GM18517 (cell line): ENCODE results near the gene ORC5.
"Not testable (repeated sequence)": the region's sequence is repeated elsewhere in the genome, so short reads cannot be mapped to it uniquely, and the experiment has no call there.

Experiments used
- ATAC-seq: cut with Tn5 transposase; IDR thresholded peaks from one replicate; pipeline ENCODE4 v1.9.1; 2021; ENCODE audit warnings: mild to moderate bottlenecking, moderate library complexity; ENCODE audit not compliant: unreplicated experiment

ORC5 gene

DNA sequence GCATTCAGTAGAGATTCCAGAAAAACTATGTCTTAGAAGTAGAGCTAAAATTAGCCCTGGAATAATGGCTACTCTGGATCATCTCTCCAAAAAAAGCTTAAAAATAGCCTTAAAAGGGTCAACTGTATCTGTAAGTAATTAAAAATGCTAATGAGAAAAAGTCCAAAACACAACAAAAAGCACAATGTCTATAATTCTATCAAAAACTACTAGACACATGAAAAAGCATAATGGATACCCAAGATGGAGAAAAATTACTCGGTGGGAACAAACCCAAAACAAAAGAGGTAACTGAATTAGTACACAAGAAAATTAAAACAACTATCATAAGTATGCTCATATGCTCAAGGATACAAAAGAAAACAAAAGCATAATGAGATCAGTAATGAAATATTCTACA is 15.4 kb downstream of the ORC5 start:
- no peak for ATAC-seq

DNA sequence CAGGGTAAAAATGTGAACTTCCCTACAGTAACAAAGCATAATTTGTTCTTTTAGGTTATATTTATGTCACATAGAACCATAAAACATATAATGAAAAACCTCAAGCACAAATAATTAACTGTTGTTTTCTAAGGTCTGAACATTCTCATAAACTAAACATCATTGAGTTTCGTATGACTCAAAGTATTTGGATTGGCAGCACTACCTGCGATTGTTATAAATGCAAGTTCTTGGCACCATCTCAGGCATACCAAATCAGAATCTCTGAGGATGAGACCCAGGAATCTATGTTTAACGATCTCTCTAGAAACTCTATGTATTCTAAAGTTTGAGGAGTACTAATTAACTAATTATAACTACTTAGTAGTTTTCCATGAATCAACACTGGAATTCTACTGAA is 22.5 kb downstream of the ORC5 start:
- ATAC-seq = no peak

DNA sequence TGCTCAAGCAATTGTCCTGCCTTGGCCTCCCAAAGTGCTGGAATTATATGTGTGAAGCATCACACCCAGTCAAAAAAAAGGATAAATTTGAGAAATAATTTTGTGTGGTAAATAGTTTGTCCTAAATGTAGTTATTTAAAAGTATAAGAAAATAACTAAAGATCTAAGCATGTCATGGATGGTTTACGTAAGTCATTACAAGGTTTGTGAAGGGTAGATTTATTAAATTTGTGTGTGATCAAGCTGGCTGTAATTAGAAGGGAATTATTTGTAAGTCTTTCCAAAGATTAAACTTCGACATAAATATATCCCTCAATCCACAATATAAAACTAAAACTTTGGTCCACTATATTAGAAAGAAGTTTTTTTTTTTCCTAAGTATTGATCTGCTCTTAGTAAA is 28.6 kb downstream of the ORC5 start:
- ATAC-seq = no peak

DNA sequence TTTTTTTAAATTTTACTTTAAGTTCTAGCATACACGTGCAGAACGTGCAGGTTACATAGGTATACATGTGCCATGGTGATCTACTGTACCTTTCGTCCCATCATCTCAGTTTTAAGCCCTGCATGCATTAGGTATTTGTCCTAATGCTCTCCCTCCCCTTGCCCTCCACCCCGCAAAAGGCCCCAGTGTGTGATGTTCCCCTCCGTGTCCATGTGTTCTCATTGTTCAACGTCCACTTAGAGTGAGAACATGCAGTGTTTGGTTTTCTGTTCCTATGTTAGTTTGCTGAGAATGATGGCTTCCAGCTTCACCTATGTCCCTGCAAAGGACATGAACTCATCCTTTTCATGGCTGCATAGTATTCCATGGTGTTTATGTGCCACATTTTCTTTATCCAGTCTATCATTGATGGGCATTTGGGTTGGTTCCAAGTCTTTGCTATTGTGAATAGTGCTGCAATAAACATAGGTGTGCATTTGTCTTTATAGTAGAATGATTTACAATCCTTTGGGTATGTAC is 30.2 kb downstream of the ORC5 start:
- ATAC-seq = not testable (repeated sequence)

DNA sequence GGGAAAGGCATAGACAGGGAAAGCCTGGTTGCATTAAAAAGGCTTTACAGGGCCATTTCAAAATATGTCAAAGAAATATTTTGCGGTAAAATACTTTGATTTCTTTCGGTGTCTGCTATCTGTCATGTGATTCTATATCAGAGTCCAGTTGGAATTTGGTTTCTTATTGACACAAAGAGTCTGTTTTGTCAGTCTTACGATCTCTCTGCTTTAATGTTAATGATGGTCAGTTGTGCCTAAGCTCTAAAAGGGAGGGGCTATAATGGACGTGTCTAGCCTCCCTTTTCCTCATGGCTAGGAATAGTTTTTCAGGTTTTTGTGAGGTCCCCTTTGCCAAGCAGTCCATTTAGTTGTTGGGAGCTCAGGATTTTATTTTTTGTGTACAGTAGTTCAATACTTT is 31.5 kb downstream of the ORC5 start:
- ATAC-seq = no peak

DNA sequence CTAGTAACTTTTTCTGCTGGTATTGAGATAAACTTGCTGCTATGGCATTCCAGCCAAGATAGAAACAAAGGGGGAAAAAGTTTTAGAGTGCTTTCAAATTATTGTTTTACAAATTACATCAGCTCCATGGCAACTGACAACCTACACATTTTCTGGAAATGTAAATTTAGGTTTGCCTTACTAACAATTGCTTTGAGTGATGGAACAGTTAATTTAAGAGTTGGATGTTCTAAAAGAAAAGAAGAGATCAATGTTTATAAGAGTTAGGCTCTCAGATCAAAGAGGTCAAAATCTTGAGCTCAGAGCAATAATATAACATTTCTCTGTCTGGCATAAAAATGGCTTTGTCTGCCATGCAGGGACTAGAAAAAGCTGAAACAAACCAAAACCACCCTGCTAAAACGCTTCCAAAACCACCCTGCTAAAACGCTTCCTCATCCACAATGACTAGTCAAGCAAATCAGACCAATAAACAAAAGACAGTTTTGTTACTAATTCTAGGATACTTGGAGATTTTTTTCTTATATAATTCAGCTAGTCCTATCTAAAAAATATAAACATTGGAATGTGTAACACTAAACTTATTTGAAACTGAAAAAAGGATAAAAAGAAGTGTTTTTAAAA is 32.3 kb downstream of the ORC5 start:
- ATAC-seq = no peak

DNA sequence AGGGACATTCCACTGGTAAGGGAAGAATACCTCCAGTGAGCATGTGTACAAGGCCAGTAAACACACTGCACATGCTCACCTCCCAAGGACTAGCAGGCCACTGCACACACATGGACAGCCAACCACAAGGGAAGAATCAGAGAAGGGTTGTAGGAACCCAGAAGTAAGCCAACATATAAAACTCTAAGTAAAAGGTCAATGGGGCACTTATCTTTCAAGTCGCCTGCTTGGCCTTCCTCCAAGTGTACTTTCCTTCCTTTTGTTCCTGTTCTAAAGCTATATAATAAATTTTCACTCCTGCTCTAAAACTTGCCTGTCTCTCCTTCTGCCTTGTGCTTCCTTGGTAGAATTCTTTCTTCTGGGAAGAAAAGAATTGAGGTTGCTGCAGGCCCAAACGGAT is 33.0 kb downstream of the ORC5 start:
- ATAC-seq = no peak

DNA sequence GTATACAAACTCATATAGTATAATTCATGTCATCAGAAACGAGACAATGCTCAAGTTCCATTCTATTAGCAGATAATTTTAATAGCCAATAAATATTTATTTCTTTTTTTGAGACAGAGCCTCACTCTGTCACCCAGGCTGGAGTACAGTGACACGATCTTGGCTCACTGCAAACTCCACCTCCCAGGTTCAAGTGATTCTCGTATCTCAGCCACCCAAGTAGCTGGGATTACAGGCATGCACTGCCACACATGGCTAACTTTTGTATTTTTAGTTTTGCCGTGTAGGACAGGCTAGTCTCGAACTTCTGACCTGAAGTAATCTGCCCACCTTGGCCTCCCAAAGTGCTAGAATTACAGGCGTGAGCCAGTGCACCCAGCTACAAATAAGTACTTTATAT is 45.7 kb downstream of the ORC5 start:
- ATAC-seq = no peak

DNA sequence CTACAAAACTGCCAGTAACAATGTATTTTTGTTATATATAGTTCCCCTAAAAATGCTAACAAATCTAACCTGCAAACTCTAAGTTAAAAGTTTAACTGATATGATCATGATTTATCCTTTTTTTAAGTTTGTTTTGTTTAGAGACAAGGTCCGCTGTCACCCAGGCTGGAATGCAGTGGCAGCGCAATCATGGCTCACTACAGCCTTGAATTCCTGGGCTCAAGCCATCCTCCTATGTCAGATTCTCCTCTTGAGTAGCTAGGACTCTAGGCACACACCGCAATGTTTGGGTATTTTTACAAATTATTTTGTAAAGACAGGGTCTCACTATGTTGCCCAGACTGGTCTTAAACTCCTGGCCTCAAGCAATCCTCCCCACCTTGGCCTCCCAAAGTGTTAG is 46.6 kb downstream of the ORC5 start:
- ATAC-seq = no peak

DNA sequence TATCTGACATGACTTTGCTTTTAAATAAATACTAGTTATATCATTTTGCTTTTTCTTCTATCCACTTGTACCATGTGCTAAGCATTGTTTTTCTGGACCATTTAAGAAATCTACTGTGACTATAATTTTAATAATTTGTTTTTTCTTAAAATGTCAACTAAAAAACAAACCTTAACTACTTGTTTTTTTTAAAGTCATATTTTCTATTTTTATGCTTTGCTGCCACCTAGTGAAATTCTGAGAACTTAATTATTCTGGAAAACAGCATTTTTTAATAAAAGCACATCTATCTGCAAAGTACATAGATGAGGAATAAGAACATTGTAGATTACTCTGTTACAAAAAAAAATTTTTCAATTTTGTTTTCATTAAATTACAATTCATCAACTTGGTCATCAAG is 47.4 kb downstream of the ORC5 start:
- ATAC-seq = no peak

DNA sequence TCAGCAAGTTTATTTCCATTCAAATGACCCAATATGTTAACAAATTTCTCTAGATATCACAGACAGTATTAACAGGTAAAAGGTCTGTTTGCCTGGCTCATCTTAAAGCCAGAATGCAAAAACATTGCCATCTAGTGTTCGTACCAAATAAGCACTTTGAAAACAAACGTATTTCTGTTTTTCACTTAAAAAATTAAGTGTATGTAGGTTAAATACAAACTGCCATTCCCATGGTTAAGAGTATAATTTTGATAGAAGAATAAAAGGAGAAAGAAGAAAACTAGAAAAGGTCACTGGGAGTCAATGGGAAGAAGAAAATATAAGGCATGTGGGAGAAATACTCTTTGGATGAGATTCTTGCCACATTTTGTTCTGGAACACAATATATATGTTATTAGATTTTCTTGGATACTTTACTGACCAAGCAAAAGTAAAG is 51.0 kb downstream of the ORC5 start:
- ATAC-seq = no peak

DNA sequence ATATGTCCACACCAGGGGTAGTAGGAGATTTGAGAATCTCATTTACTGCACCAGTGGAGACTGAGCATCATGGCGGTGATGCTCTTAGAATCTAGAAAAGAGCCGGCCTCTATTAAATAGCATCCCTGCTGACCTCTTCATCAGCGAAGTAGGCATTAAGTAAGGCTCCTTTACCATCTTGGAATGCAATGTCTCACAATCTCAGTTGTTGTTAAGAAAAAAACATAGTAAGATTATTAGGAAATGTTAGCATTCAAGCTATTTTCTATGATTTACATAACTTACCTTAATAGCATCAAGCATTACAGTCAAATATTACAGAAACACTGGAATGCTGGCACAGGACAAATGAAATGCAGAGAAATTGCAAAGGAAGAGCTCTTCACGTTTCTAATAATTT is 54.5 kb downstream of the ORC5 start:
- ATAC-seq = no peak

DNA sequence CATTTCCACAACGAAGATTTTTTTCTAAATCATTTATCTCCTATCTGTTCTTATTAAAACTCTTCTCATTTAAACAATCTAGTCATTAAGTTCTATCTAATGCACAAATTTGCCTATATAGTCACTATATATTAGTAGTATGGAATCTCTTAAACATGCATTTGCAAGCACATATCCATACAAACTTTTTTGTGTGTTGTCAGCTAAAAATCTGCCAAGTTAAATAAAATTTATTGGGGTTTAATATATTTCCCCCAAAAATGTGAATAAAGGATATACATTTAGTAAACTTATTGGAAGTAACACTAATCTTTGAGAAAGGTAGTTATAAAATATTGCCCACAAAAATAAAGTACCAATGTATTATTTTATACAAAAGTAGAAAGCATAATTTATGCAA is 55.3 kb downstream of the ORC5 start:
- ATAC-seq = no peak

DNA sequence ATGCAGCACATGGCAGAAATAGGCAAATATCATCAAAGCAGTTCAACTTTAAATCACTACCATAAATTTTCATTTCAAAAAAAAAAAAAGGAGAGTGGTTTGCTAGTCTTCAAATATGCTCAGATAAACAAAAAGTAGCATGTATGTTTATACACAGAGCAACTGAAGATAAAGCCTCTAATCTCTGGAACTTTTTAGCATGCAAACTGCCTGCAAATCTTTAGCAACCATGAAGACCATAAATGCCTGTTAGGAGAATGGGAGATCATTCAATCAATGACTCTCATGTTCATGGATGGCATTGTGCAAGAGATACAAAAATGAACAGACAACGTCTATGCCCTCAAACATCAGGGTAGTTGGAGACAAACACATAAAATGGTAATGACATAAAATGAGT is 57.3 kb downstream of the ORC5 start:
- ATAC-seq = no peak

DNA sequence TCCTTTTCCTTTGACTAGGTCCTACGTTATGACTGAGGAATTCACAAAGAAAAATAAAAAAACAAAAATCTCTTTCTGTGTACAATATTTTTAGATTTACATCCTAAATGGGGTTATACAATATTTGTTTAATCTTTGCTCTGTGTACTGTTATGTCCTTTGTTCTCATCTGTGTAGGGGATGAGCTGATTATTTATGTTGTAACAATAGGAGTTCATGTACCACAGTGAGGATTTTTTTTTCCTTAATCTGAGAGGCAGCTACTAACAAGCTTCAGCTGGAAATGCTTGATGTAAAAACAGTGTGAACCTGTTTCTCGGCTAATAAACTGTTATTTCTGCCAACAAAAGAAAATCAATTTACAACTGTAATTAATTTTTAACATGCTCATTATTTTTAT is 58.0 kb downstream of the ORC5 start:
- ATAC-seq = no peak

DNA sequence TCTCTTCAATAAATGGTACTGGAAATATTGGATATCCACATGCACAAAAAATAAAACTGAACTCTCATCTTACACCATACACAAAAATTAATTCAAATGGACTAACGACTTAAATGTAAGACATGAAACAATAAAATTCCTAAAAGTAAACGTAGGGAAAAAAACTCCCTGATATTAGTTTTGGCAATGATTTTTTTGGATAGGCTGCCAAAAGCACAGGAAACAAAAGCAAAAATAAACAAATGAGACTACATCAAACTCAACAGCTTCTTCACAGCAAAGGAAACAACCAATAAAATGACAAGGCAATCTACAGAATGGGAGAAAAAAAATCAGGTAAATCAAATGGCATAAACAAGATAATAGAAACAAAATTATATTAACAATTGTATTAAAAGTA is 65.7 kb downstream of the ORC5 start:
- no peak for ATAC-seq

DNA sequence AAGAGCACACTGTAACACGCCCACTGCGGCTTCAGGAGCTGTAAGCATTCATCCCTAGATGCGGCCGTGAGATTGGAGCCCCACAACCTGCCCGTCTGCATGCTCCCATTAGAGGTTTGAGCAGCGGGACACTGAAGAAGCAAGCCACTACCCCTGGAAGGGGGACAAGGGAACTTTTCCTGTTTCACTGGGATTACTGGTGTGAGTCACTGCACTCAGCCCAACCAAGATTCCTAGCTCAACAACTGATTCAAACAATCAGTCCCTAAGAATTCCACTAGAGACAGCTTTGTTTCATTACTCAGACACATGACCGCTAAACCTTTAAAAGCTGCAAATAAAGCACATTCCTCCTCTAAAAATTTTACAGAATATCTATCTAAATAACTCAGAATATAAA is 69.8 kb downstream of the ORC5 start:
- ATAC-seq = no peak

DNA sequence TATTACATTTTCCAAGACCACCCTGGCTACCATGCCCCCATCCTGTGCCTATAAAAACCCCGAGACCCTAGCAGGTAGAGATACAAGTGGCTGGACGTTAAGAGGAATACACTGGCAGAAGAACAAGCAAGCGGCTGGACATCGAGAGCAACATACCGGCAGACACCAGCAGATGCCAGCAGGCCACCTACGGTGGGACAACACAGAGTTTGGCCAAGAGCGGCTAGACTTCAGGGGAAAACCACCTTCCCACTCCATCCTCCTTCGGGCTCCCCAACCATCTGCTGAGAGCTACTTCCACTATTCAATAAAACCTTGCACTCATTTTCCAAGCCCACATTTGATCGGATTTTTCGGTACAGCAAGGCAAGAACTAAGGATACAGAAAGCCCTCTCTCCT is 70.3 kb downstream of the ORC5 start:
- no peak for ATAC-seq

DNA sequence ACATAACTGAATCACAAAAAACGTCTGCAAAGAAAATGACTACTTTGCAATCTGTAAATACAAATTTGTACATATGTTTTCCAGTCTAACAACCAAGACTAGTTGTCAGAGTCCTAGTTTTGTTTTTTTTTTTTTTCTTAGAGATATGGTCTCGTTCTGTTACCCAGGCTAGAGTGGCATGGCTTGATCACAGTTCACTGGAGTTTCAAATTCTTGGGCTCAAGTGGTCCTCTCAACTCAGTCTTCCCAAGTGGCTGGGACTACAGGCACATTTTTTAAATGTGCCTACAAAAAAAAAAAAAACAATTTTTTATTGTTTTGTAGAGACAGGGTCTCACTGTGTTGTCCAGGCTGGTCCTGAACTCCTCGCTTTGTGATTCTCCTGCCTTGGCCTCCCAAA is 70.8 kb downstream of the ORC5 start:
- no peak for ATAC-seq

DNA sequence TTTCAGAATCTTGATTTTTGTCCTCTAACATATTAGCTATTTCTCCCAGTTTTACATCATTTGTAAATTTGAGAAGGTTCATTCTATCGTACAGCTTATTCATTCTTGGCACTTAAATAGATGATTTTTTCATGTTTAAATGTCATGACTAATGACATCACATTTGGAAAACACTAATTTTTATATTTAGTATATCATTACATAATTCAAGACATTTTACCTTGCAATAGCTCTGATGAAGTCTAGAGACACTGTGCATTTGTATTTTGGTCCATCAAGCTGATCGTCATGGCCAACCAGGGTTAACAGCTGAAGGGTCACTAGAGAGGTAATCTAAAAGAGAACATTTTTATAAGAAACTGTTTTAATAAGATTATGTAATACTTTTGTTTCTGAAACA is 71.3 kb downstream of the ORC5 start:
- no peak for ATAC-seq

DNA sequence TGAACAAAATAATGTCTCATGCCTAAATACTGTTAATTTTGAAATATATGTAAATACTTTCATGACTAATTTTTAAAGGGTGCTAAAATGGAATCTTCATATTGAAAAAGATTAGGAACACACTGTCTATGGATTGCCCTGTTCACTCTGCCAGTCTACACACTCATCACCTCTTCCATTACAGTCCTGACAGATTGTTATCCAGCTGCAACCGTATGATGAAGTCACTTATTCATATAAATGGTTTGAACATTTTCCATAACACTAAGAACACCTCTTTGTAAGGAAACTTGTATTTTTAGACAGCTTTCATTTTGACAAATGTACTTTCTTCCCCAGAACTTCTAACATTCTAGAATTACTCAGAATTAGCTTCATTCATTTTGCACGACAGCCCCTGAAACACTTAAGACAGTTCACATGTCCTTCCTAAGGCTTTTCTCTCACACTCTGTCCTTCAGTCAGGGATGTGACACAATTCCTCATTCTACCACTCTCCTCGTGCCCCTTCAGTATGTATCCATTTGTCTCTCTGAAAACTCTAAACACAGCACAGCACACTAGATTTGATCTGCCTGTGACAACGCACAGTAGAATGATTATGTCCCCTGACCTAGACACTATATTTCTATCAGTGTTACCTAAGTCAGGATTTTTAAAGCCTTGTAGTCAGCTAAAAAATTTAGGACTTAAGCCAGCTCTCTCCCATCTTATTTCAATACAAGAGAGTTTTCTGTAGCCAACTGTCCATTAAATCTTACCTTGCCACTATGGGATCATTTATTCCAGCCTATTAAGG is 71.9 kb downstream of the ORC5 start:
- ATAC-seq = no peak

DNA sequence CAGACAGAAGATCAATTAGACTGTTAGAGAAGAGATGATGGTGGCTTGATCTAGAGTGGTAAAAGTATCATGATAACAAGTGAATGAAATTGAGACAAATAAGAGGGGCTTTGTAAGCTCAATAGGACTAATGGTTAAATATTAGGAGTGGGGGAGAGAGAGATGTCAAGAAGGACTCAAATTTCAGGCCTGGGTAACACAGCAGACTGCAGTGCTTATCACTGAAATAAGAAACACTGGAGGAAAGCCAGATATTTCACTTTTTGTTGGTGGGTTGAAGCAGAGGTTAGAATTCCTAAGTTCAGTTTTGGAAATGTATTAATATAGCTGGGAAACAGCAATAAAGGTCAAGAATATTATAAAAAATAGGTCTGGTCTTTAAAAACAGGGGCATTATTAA is 74.6 kb downstream of the ORC5 start:
- no peak for ATAC-seq

DNA sequence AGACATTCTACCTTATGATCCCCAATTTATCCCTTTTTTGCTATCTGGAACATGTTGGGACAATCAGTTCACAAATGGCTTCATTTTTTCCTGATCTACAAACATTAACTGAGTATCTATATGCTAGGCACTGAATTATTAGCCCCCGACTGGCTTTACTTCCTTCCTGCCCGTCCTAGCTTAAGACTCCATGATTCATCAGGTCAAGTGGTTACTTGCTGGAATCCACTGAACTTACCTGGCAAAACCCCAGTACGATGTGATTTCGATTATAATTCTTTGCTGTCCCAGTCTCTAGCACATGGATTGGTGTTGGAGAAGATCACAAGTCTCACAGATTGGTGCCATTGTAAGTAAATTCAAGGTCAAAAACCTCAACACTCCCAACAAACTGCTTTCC is 77.1 kb downstream of the ORC5 start:
- no peak for ATAC-seq
